ENCODE measurements around the gene CNTNAP3.
"Not testable (repeated sequence)": the region's sequence is repeated elsewhere in the genome, so short reads cannot be mapped to it uniquely, and the experiment has no call there.

- TF ChIP-seq, protein P1, sequence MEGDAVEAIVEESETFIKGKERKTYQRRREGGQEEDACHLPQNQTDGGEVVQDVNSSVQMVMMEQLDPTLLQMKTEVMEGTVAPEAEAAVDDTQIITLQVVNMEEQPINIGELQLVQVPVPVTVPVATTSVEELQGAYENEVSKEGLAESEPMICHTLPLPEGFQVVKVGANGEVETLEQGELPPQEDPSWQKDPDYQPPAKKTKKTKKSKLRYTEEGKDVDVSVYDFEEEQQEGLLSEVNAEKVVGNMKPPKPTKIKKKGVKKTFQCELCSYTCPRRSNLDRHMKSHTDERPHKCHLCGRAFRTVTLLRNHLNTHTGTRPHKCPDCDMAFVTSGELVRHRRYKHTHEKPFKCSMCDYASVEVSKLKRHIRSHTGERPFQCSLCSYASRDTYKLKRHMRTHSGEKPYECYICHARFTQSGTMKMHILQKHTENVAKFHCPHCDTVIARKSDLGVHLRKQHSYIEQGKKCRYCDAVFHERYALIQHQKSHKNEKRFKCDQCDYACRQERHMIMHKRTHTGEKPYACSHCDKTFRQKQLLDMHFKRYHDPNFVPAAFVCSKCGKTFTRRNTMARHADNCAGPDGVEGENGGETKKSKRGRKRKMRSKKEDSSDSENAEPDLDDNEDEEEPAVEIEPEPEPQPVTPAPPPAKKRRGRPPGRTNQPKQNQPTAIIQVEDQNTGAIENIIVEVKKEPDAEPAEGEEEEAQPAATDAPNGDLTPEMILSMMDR (IDR thresholded peaks at IDR 0.05; ENCODE audit: extremely low read depth in 1 of 2, insufficient read depth in 1 of 2, low read depth in 1 of 2, low read length in 2 of 2): not testable (repeated sequence)
- not testable (repeated sequence) for TF ChIP-seq POLR2A (IDR thresholded peaks at IDR 0.05; ENCODE audit: low read depth, low read length); POLR2AphosphoS5 (IDR thresholded peaks at IDR 0.05; ENCODE audit: insufficient read depth, low read depth, low read length); EZH2 (IDR thresholded peaks at IDR 0.05; ENCODE audit: borderline replicate concordance, low read depth, low read length, severe bottlenecking); FOS (IDR thresholded peaks at IDR 0.05; ENCODE audit: borderline replicate concordance, insufficient read depth, low read length); MYC (IDR thresholded peaks at IDR 0.05; ENCODE audit: low read depth, low read length); GATA2 (IDR thresholded peaks at IDR 0.05; ENCODE audit: insufficient read depth, insufficient read length, low read depth, low read length); JUN (IDR thresholded peaks at IDR 0.05; ENCODE audit: borderline replicate concordance, insufficient read depth, insufficient read length, low read depth)
These were observed 78.2 kb downstream of the CNTNAP3 start for GRCh38 chr9:39209773-39210172.

All from endothelial cell of umbilical vein (primary cell).